Hematopoietic multipotent progenitor cell treated with erythropoietin and hydrocortisone succinate and interleukin-3 and kit ligand, for 15 days (in vitro differentiated cells): ENCODE results near the gene DIAPH2.

Experiments used
- DNase-seq: peaks from one replicate; pipeline ENCODE4 v3.0.0-alpha.2; 2015; ENCODE audit warnings: low spot score

DIAPH2 gene

GRCh38 chrX:97482666-97483300 lies 798.1 kb downstream of the DIAPH2 start:
- DNase-seq, result no peak

DNA sequence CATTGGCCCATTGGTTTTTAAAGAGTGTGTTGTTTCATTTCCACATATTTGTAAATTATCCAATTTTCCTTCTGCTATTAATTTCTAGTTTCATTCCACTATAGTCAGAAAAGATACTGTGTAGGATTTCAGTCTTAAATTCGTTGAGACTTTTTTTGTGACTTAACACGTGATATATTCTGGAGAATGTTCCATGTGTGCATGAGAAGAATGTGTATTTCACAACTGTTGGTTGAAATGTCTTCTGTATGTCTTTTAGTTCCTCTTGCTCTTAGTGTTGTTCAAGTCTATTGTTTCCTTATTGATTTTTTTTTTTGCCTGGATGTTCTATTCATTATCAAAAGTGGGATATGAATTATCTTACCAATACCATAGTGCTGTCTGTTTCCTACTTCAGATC lies 806.0 kb downstream of the DIAPH2 start:
- no peak for DNase-seq

- DNase-seq, result no peak
Measured at GRCh38 chrX:97494756-97495372, 810.2 kb downstream of the DIAPH2 start.

DNA sequence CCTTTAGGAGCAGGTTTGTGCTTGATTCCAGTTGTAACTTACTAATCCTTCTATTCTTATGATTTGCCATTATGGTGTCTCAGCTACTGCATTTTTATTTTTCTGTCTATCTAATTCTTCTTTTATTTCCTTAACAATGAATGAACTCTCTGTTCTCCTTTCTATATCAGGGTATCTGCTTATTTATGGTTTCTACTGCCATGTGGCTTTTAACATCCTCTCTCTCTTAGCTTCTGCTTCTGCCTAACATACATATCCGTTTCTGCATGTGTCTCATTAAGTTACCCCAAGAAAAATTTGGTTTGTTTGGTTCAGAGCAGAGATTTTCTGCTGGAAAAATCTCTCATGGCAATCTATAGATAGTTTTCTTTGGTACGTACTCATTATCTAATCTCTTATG lies 813.5 kb downstream of the DIAPH2 start:
- DNase-seq, result no peak

DNA sequence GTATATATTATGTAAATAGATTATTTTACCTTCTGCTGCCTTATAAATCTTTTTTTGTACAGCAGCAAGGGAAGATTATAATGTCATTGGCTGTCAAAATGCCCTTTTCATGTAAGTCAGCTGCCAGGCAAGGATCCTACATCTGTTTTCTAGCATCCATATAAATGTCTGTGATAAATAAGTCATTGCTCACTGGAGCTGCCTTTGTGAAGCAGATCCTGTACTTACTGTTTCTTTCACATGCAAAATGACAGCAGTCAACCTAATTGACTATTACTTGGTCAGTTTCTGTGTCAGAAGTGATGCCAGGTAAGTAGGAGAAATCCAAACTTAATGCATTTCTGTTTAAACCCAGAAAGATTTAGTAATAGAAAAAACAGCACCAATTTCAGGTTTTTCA lies 819.8 kb downstream of the DIAPH2 start:
- DNase-seq, result no peak

GRCh38 chrX:97517763-97518162 lies 833.1 kb downstream of the DIAPH2 start:
- no peak for DNase-seq

GRCh38 chrX:97522307-97522706 lies 837.7 kb downstream of the DIAPH2 start:
- no peak for DNase-seq

GRCh38 chrX:97524340-97524739 lies 839.7 kb downstream of the DIAPH2 start:
- DNase-seq, result no peak

DNA sequence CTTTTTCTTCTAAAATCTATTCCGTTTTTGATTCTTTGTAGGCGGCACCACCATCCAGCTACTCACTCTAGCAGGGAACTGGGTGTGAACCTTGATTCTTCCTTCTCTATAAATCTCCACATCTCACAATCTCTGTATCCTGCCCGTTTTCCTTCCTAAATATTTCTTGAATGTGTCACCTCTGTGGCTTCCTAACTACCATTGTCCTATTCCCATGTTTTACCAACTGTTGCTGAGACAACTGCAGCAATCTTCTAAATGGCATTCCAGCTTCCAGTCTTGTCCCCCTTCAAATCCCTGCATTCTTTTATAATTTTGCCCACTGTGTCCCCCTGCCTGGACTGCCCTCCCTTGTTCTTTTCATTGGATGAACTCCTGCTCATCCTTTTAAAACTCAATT lies 840.4 kb downstream of the DIAPH2 start:
- no peak for DNase-seq

- DNase-seq, result no peak
Measured at GRCh38 chrX:97525981-97526380, 841.3 kb downstream of the DIAPH2 start.

GRCh38 chrX:97527725-97528124 lies 843.1 kb downstream of the DIAPH2 start:
- no peak for DNase-seq

- no peak for DNase-seq
Measured at GRCh38 chrX:97529536-97530200, 845.0 kb downstream of the DIAPH2 start.

- DNase-seq, result no peak
Measured at GRCh38 chrX:97531825-97532224, 847.2 kb downstream of the DIAPH2 start.

DNA sequence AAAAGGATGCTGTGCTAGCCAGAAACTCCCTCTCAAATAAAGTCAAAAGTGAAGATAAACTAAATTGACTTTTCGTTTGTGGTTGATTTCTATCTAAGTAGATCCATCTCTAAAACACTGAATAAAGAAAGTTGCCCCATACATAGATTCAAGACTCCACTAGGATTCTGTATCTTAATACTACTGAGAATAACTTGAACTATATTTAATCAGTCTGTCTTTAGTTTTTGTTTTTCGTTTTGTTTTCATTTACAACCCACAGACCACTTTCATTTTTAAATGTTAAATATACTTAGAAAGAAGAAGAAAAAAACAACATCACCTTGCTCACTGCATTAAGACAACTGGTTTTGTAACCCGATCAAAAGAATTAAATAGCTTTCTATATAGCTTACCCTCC lies 854.1 kb downstream of the DIAPH2 start:
- DNase-seq, result no peak

DNA sequence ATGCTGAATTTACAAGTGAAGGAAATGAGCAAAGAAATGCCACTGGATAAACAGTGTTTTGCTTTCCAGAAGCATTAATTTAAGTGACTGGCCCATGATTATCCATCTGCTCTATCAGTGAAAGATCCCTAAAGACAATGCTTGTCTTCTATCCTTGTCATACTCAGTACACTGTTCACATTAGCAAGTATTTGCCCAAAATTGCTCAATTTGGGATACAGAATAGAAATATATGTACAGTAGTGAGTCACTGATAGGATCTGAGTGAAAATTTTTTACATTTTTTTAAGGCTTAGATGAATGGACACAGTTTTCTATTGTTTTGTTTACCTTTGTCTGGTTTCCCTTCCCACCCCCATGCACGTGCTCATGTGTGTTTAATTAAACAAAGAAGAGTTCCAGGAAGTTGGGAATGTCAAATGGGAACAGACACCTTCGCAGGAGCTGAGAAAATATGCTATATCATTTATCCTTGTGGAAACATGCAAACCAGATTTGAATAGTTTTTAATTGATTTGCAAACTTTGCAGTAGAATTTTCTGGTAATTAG lies 855.4 kb downstream of the DIAPH2 start:
- DNase-seq, result no peak

DNA sequence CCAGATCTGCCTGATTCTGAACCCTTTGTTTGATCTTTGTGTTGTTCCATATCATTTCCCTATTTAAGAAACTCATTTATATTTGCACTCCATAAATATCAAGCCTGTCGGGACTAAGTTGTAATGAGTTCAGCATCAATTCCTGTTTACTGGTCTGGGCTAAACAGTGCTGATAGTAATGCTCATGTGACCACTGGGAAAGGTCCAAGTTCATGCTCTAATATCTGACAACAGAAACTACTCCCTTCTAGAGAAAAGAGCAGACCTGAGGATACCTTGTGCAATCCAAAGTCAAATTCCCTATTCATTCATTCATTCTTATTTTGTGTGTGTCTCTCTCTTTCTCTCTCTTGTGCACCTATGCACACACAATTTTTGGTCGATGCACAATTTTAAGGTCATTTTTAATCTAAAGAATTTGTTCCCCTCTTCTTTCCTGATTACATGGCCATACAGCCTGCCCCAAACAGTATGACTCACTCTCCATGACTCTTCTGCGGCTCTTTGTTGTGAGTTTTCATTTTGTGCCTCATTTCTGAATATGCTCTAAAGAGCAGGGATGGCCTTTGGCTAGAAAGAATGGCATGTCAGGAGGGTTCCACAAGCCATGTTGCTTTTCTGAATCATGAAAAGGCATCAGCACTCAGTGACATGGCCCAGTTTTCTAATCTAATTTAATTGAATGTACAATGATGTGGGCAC lies 863.4 kb downstream of the DIAPH2 start:
- no peak for DNase-seq

DNA sequence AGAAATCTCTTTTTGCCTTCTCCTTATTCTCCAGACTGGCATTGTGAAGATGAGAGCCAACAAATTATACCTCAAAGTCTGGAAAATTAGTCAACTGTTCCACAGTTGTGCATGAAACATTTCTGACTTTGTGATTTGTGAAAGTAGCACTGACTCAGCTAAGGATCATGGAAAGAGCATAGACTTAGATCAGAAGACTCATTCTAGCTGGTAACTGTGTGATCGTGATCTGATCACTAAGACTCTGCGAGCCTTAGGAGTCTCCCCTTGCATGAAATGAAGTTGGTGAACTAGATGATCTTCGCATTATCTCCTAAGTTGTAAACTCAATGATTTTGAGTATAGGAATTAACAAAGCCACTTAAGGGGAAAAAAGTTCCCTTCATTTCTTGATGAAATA lies 867.2 kb downstream of the DIAPH2 start:
- no peak for DNase-seq

- no peak for DNase-seq
Measured at GRCh38 chrX:97553833-97554232, 869.2 kb downstream of the DIAPH2 start.

DNA sequence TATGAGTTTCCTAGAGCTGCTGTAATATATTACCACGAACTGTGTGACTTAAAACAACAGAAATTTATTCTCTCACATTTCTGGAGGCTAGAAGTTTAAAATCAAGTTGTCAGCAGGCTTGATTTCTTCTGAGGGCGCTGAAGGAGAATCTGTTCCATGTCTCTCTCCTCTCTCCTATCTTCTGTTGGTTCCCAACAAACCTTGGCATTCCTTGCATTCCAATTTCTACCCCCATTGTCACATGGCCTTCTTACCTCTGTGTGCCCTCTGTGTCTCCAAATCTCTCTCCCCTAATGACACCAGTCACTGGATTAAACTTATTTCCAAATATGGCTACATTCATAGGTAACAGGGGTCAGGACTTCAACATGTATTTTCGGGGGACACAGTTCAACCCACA lies 871.7 kb downstream of the DIAPH2 start:
- DNase-seq, result no peak

GRCh38 chrX:97563531-97564133 lies 879.0 kb downstream of the DIAPH2 start:
- DNase-seq, result peak; percentile 2

- no peak for DNase-seq
Measured at GRCh38 chrX:97564496-97564895, 879.9 kb downstream of the DIAPH2 start.

GRCh38 chrX:97587171-97587570 lies 902.5 kb downstream of the DIAPH2 start:
- DNase-seq, result no peak
